Measurements from ENCODE around the gene SLC2A11.

SLC2A11 gene

DNA sequence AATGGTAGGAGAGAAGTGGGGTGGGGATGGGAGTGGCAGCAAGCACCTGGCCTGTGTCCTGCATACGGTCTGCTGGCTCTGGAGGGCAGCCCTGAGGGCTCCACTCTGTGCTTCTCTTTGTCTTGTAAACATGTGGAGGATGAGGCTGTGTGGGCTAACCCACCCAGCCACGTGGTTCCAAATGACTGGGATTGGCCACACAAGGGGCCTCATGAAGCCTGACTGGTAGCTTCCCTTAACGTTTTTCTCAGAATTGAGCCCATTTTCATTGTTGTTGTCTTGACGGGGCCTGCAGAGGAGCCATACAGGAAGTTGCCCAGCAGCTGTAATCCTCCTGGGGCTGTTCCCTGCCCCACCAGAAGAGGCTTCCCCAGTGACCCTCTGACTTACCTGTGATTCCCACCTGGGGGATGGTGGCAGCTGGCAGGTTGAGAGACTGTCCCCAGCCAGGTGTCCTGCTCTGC, 36.9 kb upstream of the SLC2A11 start:
- no peak overlapping the region for H3K4me3 ChIP-seq
- no peak for DNase-seq (ENCODE audit: low spot score)
- no peak for TF ChIP-seq CTCF (IDR thresholded peaks at IDR 0.05)
- no peak overlapping the region for H3K27ac ChIP-seq

DNA sequence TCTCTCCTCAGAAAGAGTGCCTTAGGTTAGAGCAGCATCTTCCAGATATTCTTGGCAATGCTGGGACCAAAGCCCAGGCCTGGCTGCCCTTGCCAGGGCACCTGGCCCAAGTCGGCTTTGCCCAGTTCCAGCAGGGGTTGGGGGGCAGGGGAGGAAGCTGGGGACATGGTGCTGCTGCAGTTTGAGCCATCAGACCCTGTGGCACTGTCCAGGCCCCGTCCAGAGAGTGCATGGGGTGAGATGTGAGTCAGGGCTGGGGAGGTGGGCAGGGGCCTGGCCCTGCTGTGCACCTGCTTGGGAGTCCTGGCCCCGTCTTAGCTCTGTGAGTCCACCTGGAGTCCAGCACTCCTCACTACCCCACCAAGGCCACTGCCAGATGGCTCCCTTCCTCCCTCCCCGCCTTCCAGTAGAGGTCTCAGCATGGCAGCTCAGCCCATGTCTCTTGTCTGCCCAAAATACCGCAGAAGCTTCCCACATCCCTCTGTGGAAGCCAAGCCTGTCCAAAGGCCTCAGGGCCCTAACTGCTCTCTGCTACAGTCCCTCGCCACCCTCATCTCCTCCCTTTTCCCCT, 35.5 kb upstream of the SLC2A11 start:
- TF ChIP-seq CTCF (IDR thresholded peaks at IDR 0.05): no peak
- Histone ChIP-seq H3K4me3 (no peak overlapping the region), H3K27ac (peak overlapping the region in 1 of 2 donors; percentile 37)
- no peak for DNase-seq (ENCODE audit: low spot score)

GRCh38 chr22:23823331-23823791, 34.3 kb upstream of the SLC2A11 start:
- Histone ChIP-seq H3K4me3 (no peak overlapping the region), H3K27ac (no peak overlapping the region)
- no peak for TF ChIP-seq CTCF (IDR thresholded peaks at IDR 0.05)
- DNase-seq (ENCODE audit: low spot score): no peak

DNA sequence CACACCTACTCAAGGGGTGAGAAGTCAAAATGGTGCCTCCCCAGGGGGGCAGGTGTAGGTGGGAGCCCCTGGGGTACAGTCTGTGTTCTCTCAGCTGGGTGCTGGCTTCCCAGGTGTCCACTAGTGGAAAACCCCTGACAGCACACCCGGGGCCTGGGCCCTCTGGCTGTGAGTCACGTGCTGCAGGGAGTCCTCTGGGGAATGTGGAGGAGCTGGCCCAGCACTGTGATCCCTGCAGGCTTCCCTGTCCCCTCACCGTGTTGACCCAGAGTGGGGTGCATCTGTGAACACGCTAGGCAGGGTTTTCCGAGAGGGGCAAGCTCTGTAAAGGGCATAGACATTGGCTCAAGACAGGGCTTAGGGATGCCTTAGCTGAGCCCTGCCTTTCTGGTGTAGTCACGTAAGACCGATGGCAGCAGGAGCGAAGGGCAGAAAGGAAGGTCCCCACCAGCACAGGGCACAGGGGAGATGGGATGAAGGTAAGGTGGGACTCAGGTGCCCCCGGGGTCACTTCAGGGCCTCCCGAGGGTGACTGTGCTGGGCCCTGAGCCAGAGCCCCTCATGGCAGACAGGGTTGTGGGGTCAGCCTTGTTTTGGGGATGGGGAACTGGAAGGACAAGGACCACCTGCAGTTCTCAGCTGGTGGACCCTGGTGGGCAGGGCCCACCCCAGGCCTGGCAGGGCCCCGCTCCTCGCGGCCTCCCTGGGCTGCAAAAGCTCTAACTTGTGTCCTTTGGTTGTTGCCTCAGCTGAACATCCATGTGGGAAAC, 33.0 kb upstream of the SLC2A11 start:
- no peak for DNase-seq (ENCODE audit: low spot score)
- Histone ChIP-seq H3K4me3 (no peak overlapping the region), H3K27ac (no peak overlapping the region)
- no peak for TF ChIP-seq CTCF (IDR thresholded peaks at IDR 0.05)

DNA sequence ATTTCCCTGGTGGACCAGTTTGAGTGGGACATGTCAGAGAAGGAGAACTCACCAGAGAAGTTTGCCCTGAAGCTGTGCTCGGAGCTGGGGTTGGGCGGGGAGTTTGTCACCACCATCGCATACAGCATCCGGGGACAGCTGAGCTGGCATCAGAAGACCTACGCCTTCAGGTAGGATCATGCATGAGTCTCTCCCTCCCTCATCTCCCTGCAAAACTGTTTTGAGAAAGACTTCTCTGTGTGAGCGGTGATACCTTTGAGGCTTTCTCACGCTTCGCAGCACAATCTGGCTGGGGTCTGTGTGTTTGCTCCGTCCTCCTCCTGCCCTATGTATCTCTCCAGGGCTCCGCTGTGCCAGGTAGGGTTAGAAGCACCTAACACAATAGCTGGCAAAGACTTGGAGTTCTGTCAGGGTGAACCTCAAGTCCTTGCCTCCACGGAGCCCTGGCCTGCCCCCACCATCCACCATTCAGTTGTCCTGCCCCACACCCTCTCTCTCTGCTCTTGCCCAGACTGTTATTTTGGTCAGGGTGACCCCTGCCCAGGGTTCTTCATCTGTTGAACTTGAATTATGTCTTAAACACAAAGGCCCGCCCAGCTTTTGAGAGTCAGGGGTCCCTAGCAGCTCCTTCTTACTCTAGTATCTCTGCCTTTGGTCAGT, 32.3 kb upstream of the SLC2A11 start:
- no peak for TF ChIP-seq CTCF (IDR thresholded peaks at IDR 0.05)
- peak overlapping the region in 1 of 2 donors; percentile 7 for H3K27ac ChIP-seq
- DNase-seq (ENCODE audit: low spot score): no peak
- no peak overlapping the region for H3K4me3 ChIP-seq

- TF ChIP-seq CTCF (IDR thresholded peaks at IDR 0.05): no peak
- DNase-seq (ENCODE audit: low spot score): no peak
- peak overlapping the region in 1 of 2 donors; percentile 53 for H3K27ac ChIP-seq
- no peak overlapping the region for H3K4me3 ChIP-seq
Measured at GRCh38 chr22:23826510-23827350, 30.9 kb upstream of the SLC2A11 start.
